Muscle of back (tissue), 13 donors: ENCODE measurements around the gene PROS1. TPM values are rescaled to one million over a fixed set of nuclear protein-coding genes. Genes with fewer than 3 reads are reported as not detected.
A peak's percentile ranks its signal among the peaks of the same experiment; 100 is the strongest.

Experiments used
- DNase-seq, 3 donors: peaks; one replicate each; pipeline versions ENCODE4 v3.0.0 to v3.0.0-alpha.2; 2013
- long read RNA-seq, 9 donors: transcript quantifications; one replicate each; lab custom pipeline, GENCODE V29; 2026
- polyA plus RNA-seq, 10 donors: library from polyadenylated mRNA; unstranded; fragments of 120-200 nt; gene quantifications; one replicate each; pipeline ENCODE4 v1.2.1, GENCODE V29; 2013; ENCODE audit not compliant: insufficient read length in 10 of 10

The PROS1 gene
- 10 to 100 TPM; 25.5 to 31.8 (median 30.1) TPM for polyA plus RNA-seq
- long read RNA-seq, donor 1, partial matches to known transcripts = 0 of 3 reads
- long read RNA-seq, donor 1, other reads (novel, unspliced or antisense) = 0 of 3 reads
- long read RNA-seq, donor 2, transcript PROS1-202 (15 exons, 3,583 nt) = major isoform, 6 of 6 reads
- long read RNA-seq, donor 2, partial matches to known transcripts = 0 of 6 reads
- long read RNA-seq, donor 2, other reads (novel, unspliced or antisense) = 0 of 6 reads
- long read RNA-seq, donor 3 = 0 reads
- long read RNA-seq, donor 4, partial matches to known transcripts = 0 of 2 reads
- long read RNA-seq, donor 4, other reads (novel, unspliced or antisense) = 0 of 2 reads
- long read RNA-seq, donor 5, transcript PROS1-202 (15 exons, 3,583 nt) = major isoform, 6 of 7 reads
- long read RNA-seq, donor 5, partial matches to known transcripts = 0 of 7 reads
- long read RNA-seq, donor 5, other reads (novel, unspliced or antisense) = 0 of 7 reads
- long read RNA-seq, donor 6, partial matches to known transcripts = 0 of 4 reads
- long read RNA-seq, donor 6, other reads (novel, unspliced or antisense) = 0 of 4 reads
- long read RNA-seq, donor 7, partial matches to known transcripts = 0 of 3 reads
- long read RNA-seq, donor 7, other reads (novel, unspliced or antisense) = 0 of 3 reads
- long read RNA-seq, donor 8, partial matches to known transcripts = 0 of 2 reads
- long read RNA-seq, donor 8, other reads (novel, unspliced or antisense) = 0 of 2 reads
- long read RNA-seq, donor 9 = 0 reads

DNA sequence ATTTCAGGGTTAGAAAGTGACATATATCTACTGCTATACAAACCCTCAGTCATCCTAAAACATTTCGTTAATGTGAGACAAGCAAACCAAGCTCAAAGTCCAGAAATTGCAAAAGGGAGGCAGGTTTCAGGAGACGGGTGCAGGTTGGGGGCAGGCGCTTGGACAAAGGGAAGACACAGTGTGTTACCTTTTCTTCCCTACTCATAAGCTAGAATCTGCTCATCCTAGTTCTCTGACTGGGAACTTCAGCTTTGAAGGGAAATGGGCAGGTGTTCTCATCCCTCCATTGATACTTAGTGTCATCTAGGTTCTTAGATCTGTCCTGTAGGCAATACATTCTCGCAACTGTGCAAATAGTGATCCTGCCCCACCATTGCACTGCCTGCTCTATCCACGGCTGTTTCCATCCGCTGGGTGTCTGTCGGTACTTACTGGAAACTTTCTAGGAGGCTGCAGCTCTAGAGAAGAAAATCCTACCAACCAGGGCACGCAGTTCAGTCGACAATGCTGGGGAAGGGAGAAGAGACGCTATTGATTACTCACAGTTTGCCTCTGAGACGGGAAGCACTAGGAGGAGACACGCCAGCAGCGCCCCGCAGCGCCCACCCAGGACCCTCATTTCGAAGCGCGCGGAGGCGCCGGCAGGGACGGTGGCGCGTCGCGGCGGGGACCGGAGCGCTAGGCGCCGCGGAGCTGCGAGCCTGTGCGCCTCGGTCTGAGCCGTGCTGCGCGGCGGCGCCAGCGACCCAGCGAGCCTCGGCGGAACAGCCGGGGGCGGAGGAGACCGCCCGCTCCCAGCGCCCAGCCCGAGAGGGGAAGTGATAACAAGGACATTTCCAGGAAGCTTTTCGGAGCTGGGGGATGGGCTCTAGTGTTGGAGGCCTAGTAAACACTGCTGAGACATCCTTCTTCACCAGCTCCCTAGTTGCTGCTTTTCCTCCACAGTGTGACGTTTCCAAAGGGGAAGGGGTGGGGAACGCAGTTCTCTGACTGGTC lies at the start of gene PROS1:
PROS1 (minus strand) TSS at position 766 of the 996 bp plus-strand sequence; CDS start at position 619, 147 bp downstream.
- DNase-seq = peak; percentile 81 to 95 (median 92)

DNA sequence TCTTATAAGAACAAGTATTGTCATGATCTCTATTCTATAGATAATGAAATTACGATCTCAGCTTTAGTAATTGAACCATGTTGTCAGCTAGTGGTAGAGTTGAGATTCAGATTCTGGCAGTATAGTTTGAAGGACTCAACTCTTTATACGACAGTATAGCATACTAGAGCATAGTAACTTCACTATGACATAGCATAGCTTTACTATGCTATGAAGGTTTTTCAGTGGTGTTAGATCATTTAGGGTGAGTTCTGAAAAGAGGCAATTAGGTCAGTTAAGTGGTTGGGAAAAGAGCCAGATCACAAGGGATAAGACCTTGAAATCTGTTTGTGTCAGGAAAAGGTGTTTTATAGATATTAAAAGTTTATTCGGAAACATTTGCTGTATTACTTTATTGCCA lies 46.6 kb upstream of the PROS1 start:
- no peak for DNase-seq

DNA sequence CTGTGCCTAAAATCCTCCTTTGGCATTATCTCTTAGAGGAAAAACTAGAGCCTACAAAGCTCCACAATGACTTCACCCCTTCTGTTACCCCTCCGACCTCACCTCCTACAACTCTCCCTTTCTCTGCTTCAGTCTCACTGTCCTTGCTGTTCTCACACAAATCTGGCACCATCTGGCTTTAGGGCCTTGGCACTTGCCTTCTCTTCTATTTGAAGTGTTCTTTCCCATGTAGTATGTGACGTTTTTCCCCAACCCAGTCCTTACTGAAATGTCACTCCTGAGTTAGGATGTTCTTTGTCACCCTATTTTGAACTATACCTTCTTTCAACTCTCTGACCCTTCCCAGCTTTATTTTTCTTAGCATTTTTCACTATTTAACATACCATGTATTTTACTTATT lies 46.0 kb upstream of the PROS1 start:
- DNase-seq = no peak

DNA sequence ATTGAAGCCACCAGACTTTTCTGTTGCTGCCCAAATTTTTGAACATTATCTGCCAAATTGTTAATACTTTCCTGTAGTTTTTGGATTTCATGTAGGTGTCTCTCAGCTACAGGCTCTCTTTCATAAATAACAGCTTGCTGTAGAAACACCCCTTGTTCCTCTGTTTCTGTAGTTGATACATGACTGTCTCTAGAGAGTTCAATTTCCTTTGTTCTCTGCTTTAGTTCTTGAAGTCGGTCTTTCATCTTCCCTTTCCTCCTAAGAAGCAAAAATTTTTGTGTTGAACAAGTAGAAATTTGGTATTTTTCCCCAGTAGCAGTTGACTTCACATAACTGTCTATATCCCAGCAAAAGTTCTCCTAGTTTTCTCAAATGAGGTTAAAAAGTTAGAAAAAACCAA lies 41.3 kb upstream of the PROS1 start:
- DNase-seq = no peak

DNA sequence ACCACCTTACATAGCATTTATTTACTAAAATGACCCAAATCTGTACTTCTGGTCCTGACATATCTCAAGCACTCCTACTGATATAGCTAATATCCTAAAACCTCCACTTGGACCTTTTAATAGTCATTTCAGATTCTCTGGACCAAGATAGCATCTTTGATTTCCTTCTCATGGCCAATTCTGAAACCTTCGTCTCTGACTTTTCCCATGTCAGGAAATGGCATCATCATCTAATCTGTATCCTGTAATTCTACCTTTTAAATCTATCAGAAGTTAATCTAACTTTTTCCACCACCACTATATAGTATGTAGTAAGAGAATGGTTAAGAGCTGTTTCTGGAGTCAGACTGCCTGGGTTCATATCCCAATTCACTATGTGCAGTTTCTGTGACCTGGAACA lies 38.5 kb upstream of the PROS1 start:
- DNase-seq = no peak

DNA sequence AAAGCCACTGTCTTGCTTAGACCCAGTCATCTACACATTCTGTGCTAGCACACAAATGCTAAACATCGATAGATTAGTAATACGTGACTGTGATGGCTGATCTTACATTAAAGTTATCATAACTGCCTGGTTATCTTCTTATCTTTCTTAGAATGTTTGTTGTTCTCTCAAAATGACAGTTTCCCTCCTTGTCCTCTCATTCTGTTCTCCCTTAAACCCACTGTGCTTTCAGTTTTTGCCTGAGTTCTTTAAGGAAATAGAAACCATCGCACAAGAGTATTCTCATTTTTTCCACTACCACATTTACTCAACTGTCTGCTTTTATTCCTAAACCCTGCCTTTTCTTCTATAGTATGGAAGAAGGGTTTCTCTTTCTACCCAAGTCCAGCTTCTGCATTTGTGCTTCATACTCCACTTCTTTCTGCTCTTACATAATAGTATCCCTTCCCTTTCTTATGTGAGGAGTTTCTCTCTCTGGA lies 37.6 kb upstream of the PROS1 start:
- no peak for DNase-seq

DNA sequence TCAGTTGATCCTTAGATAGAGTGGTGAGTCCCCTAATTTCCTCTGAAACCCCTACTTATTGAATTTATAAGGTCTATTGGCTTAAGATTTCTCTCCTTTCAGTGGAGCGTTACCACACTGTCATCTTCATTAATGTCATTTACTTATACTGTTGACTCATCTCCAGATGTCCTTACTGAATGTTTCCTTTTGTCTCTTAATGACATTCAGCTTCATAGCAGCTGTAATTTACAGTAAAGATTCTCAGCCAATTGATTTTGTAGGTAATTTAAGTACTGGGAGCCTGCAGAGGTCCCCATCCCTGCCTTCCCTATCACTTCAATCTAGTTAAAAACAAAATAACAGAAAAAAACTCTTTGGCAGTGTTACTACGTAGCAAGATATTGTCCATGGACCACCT lies 35.9 kb upstream of the PROS1 start:
- no peak for DNase-seq

DNA sequence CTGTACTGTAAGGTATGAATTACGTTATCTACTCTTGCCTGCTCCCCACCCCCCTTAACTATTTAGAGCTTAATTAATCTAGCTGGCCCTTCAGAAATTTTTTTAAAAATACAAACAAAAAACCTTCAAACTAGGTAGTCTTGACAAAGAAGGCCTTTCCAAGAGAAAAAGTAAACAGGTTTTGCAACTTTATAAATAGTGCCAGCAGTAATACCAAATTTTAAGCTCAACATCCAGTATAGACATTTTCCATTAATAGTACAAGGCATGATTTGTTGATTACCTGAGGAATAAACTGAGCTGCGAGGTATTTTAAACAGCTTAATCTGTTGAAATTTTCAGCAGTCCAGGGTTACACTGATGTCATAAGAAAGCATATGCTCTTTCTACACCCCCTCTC lies 34.6 kb upstream of the PROS1 start:
- DNase-seq = no peak

DNA sequence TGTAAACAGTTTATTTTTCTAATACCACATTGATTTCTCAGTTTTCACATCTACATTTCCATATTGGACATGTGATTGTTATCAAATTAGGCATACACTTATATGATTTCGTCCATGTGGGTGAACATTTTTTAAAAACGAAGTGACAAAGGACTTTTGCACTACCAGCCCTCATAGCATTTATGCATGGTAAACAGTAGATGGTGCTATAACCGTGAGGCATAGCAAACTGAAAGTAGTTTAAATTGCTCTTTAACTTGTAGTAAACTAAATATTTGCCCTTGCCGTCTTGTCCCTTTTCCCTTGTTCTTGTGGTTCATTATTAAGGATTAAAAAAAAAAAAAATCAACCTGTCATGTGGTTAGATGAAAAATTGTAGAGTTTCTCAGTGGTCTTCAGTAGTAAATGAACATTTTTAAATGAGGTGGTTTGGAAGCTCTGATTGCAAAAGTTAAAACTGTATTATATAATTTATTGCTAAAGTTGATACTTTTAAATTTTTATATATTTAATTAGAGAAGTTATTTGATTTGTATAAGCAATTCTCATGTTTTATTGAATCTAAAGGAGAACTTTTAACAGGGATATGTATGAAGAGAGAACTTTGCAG lies 30.7 kb upstream of the PROS1 start:
- DNase-seq = peak; percentile 48 to 69 (median 50)

DNA sequence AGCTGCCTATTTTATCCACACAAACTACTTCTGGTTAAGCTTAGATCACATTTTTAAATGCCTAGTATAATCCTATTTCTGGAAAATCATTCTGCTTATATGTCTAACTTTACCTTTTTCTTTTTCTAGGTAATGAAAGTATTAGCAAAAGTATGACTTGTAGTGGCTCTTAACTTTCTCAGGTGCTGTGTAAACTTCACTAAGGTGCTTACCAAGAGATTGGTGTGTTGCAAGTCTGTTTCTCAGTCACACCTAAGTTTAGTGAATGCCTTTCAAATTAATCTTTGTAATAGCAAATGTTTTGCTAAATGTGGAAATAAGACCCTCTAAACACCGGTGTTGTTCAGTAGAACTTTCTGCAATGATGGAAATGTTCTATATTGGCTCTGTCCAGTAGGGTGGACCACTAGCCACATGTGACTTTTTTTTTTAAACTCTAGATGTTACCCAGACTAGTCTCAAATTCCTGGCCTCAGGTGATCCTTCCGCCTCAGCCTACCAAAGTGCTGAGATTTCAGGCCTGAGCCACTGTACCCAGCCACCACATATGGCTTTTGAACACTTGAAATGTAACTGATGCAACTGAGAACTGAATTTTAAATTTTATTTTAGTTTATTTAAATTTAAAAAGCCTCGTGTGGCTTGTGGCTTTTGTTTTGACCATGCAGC lies 28.3 kb upstream of the PROS1 start:
- DNase-seq = no peak

DNA sequence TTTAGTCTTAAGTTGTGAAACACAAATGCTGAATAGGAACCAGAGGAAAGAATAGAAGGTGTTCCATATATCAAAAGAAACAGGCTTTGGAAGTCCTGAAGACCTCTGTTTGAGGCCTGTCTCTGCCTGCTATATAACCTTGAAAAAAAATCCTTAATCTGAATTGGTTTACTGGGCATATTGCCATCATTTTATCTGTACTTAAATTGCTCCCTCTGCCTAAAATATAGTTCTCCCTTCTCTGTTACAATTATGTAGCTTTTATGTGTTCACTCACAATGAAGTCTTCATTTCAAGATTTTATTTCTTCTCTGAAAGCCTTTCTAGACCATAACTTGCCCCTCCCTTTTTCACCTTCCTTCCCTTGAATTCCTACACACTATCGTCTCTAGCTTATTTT lies 27.5 kb upstream of the PROS1 start:
- no peak for DNase-seq

DNA sequence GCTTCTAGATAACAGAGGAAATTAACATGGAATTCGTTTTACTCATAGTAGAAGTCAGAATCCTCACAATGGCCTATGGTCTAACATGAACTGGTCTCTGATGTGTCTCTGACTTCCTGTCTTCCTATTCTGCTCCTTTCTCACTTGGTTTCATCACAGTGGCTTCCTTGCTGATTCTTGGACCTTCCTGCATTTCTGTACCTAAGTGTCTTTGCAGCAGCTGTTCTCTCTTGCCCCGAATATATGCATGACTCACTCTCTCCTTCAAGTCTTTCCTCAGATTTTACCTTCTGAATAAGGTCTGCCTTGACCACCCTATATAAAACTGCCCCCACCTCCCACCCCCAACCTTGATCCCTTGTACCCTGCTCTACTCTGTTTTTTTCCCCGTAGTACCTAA lies 20.4 kb upstream of the PROS1 start:
- DNase-seq = no peak

DNA sequence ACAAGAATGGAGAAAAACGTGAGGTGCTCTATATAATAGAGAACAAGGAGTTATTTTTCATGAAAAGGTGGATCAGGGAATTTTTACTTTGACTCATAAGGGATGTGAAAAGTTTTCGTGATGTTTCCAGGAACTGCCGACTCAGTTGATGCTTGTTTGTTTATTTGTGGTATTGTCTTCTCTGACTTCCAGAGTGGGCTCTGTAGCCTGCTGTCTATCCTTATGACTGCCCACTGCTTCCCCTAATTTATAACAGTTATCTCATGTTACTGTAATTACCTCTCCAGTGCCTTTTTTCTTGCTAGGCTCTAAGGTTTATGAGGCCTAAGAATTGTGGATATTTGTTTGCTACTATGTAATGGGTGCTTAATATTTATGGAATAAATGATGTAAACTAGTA lies 18.5 kb upstream of the PROS1 start:
- DNase-seq = no peak

DNA sequence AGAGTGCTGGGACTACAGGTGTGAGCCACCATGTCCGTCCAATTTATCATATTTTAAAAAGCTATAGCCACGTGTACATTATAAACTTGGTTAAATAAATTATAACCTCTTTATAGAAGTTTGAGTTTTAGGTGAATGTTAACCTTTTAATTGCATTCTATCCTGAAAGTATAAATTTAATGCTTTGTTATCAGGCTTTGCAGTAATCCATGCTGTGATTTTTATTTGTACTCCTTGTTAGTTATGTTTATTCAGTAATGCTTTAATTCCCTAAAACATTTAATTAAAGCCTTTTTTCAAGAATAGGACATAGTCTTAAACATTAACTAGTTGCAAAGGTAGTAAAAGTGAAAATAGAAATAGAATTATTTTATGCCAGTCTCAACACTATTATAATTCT lies 17.9 kb upstream of the PROS1 start:
- DNase-seq = no peak

DNA sequence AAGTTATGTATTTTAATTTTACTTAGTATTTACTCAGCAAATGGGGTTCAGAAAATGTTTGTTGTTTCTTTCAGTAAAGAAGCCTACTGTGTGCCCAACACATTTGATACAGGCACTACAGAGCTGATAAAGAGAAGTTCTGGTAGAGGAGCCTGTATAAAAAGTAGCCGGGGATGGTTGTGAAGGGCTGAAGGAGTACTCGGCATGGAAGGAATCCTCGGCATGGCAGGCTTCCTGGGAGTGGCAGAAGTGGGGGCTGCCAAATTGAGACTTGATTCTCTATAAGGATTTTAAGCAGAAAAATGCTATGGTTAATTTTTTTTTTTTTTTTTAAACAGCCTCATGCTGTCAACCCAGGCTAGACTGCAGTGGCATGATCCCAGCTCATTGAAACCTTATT lies 15.5 kb upstream of the PROS1 start:
- DNase-seq = no peak

DNA sequence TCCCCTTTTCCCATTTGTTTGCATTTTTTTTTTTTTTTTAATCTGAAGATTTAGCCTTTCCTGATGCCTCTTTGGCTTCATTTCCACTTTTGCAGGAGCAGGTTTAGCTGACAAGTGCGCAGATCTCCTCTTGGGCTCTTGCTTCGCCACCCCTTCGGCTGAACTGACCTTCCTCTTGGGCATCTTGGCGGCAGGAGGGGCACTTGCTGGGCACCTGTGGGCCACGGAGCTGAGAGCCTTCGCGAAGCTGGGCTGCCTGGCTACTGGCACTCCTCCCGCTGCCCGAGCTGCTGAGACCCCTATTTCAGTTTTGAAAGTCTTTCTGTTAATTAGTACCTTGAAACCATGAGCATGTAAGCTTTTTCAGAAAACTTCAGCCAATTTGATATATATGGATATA lies 15.1 kb upstream of the PROS1 start:
- no peak for DNase-seq

DNA sequence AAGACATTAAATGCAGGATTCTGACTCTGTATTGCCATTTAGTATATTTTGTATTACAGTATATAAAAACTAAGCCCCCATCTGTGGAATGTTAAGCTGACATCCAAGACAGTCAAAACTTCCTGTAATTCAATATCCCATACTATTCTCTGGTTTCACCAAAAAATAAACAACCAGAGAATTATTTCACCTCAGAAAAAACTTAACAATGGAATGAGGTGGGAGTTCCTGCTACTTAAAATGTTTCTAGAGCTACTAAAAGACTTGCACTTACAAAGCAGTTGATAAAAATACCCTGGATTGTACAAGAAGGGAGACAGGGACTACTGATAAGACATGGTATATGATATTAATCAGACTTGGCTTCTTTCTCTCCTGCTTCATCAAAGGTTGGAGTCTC lies 14.6 kb upstream of the PROS1 start:
- no peak for DNase-seq

DNA sequence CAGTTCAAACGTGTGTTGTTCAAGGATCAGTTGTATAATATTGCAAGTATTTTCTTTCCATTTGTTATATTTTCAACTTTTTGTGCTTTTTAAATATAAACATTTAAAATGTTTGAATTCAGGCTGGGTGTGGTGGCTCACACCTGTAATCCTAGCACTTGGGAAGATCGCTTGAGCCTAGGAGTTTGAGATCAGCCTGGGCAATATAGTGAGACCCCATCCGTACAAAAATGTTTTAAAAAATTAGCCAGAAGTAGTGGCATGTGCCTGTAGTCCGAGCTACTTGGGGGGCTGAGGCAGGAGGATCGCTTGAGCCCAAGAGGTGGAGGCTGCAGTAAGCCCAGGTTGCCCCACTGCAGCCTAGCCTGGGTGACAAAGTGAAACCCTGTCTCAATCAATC lies 10.9 kb upstream of the PROS1 start:
- no peak for DNase-seq

DNA sequence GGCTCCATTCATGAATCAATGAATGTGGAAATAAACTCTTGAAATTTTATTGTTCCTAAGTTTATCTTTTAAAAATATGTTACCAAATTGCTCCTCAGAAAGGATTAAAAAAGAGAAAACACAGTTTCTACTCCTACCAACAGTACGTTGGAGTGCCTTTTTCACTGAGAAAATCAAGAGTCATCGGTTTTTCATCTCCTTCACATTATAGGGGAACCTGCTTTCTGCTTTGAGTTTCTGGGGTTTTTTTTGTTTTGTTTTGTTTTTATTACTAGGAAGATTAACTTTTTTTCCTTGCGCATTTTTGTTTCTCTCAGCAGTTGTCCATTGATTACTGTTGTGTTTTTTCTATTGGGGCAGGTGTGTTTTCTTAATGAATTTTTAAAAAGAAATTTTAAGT lies 9.7 kb upstream of the PROS1 start:
- no peak for DNase-seq

DNA sequence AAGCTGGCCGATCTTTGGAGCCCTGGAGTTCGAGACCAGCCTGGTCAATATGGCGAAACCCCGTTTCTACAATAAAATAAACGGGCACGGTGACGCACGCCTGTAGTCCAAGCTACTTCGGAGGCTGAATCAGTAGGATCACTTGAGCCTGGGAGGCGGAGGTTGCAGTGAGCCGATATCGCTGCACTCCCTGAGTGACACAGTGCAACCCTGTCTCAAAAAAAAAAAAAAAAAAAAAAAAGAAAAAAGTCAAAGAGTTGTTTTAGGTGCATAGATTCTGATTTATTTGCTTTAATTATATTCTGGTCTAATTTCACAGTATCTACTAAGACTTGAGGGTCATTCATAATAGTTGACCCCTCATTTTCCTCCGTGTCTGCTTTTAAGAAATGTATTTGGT lies 8.0 kb upstream of the PROS1 start:
- no peak for DNase-seq
